GM04504 (cell line): ENCODE measurements around the gene GTF3C2.

ENCODE experiments used
- DNase-seq: peaks from one replicate; pipeline ENCODE4 v3.0.0-alpha.2; 2012; ENCODE audit warnings: low read depth

GTF3C2 gene

DNA sequence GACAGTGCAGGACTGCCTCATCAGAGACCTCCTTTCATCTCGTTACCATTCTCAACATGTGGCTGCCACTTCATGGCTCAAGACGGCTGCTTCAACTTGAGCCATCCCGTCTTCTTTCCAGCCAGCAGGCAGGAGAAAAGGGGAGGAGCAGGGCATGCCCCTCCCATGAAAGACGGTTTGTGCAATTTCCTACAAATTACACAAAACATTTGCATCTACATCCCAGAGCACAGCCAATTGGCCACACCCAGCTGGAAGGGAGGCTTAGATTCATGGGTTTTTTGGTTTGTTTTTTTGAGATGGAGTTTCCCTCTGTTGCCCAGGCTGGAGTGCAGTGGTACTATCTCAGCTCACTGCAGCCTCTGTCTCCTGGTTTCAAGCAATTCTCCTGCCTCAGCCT is 60.1 kb downstream of the GTF3C2 start:
- no peak for DNase-seq

GRCh38 chr2:27294928-27295327 is 61.6 kb downstream of the GTF3C2 start:
- no peak for DNase-seq

DNA sequence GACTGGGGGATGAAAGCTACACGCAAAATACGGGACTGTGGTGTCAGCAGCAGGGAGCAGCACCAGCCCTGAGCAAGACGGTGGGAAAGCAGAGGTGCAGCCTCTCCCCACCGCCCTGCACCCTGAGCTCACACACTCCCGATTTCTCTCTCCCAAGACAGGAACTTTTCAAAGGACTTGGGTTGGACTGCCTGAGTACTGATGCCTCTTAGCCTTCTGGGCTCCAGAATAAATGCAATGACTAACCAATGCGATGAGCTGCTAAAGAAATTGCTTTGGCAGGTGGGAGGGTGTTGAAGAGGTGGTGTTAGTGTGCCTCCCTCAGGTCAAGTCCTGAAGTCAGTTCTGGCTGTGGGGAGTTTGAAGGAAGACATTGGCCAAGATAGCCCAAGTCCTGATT is 64.7 kb downstream of the GTF3C2 start:
- no peak for DNase-seq

DNA sequence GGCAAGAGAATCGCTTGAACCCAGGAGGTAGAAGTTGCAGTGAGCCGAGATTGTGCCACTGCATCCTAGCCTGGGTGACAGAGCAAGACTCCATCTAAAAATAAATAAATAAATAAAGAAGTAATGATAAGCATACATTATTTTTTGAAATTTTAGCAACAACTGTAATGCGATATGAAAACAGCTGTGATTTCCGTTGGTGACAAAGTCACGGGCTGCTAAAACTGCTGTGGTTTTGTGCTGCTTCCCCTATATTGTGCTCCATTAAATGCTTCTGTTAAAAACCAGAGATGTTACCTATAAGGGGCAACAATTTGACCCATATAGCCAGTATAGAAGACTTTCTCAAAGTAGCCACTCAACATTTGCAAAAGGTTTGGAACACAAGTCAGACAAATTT is 66.0 kb downstream of the GTF3C2 start:
- no peak for DNase-seq

DNA sequence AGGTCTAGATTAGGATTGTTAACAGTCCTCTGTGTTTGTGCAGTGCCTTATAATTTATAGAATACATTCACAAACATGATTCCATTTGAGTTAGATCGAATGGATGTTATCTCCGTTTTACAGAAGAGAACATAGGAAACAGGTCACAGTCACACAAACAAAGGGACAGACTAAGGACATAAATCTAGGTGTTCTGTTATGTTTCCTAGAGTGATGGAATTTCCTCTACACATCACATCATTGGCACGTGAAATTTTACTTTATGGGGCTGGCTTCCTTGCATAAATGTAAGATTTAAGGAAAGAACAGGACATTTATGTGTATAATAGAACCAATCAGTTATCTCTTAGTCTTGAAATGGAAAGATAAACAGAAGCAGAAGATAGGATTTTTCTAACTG is 68.0 kb downstream of the GTF3C2 start:
- no peak for DNase-seq

DNA sequence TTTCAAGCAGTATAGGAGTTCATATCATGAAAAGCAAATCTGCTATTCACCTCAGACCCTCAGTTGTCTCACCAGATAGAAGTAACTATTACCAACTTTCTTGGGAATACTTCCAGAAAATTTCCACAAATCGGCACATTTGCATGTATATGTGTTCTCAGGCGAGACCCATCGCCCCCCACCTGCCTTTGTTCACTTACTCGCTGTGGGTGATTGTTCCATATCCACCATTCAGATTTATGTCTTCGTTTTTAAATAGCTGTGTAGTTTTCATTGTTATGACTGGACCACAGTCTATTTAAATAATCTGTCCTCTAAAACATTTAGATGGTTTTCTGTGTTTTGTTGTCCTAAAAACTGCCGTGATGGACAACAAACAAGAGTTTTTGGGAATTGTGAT is 71.1 kb downstream of the GTF3C2 start:
- DNase-seq = no peak

GRCh38 chr2:27284996-27285395 is 71.6 kb downstream of the GTF3C2 start:
- DNase-seq = no peak

DNA sequence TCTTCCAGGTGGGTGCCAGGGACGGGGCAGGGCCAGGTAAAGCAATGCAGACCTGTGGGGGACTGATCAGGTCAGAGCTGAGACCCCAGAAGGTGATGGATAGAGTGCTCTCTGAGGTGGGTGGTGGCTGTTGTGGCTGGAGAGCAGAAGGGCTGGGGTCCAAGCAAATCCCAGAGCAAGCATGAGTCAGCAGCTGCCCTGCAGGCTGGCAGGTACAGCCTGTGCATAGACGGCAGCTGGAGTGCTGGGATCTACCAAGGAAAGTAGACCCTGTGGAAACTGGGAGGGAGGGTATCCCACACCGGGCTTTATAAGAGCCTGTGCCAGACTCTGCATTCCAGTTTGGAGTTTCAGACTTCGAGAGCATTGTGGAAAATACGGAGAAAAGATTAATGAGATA is 73.7 kb downstream of the GTF3C2 start:
- no peak for DNase-seq

DNA sequence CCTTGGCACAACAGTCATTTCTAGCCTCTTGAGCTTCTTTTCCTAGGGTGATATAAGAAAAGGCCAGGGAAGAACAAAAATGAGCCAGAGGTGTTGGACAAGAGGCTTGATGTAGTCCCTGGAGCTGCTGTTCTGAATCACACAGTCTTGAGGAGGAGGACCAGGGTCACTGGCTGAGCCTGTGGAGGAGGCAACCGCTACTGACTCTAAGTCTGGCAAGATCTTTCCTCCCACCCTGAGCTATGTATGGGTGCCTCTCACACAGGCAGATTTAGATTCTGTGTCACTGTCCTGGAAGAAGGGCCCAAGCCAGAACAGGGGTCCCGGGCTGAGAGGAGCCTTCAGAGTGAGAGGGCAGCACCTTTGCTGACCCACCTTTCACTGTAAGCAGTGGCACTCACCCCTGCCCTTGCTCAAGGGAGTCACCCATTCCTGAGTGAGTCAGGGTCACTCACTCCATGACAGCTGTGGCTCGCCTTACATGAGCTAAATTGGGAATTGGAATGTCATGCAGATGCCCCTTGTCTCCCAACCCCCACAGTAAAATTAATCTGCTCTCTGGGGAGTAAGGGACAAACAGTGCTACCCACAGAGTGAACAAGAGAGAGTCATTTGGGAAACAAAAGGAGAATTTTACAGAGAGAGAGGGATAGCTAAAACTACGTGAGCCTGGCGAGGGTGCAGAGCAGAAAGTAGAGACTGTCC is 74.6 kb downstream of the GTF3C2 start, which contains the start of gene TRIM54:
Gene TRIM54, plus strand, starts transcription at position 575 of the 705 bp plus-strand sequence. CDS start 303 bp downstream, outside the sequence.
- DNase-seq = no peak

DNA sequence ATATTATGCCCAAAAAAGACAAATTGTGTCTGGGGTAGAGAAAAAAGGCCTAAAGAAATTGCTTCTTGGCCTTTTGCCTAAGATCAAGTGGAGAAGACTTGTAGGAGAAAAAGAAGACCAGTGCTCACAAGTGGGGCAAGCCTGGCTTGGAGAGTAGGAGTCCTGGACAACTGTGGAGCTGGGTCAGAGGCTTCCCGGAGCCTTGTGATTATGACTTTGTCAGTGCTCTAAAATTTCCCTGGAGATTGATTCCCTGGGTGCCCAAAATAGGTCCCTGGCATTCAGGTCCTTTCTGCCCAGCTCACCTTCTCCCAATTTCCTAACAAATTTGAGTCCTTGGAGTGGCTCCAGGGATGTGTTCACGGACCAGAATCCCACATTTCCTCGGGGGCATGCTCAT is 75.1 kb downstream of the GTF3C2 start:
- DNase-seq = no peak

DNA sequence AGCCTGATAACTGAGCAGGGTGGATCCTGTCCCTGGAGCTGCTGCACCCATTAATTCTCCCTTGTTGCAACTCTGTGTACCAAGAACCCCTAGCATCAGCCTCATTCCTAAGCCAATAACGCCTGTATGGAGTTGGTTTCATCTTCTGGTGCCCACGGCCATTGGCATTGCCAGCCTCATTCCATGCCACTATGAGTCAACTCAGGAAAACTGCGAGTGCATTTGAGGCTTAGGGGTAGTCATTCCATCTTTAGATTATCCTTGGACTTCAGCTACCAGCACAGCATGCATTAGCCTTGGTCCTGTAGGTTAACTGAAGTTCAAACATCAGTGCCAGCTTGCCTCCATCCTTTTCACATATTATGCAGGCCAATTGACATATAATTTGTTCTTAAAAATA is 75.7 kb downstream of the GTF3C2 start:
- DNase-seq = no peak

- DNase-seq = no peak
Measured at GRCh38 chr2:27278010-27278409, 78.6 kb downstream of the GTF3C2 start.
